NK-92 (cell line): ENCODE data around the gene NTN3.

Experiments
- DNase-seq: peaks from one replicate; lab custom pipeline; 2025; ENCODE audit not compliant: unreplicated experiment; lab: John Stamatoyannopoulos, UW

NTN3 gene

GRCh38 chr16:2512735-2513404 lies 41.8 kb downstream of the NTN3 start:
- no peak for DNase-seq

GRCh38 chr16:2513405-2514332 lies 42.6 kb downstream of the NTN3 start, which contains the start of gene ATP6V0C:
ATP6V0C (plus strand) TSS chr16:2513952; CDS start chr16:2514104, 152 bp downstream.
- peak; percentile 55 for DNase-seq

- no peak for DNase-seq
Measured at GRCh38 chr16:2514333-2515179, 43.5 kb downstream of the NTN3 start.

- DNase-seq = no peak
Measured at GRCh38 chr16:2515180-2515851, 44.2 kb downstream of the NTN3 start.

- DNase-seq = no peak
Measured at GRCh38 chr16:2516391-2517240, 45.5 kb downstream of the NTN3 start.

DNA sequence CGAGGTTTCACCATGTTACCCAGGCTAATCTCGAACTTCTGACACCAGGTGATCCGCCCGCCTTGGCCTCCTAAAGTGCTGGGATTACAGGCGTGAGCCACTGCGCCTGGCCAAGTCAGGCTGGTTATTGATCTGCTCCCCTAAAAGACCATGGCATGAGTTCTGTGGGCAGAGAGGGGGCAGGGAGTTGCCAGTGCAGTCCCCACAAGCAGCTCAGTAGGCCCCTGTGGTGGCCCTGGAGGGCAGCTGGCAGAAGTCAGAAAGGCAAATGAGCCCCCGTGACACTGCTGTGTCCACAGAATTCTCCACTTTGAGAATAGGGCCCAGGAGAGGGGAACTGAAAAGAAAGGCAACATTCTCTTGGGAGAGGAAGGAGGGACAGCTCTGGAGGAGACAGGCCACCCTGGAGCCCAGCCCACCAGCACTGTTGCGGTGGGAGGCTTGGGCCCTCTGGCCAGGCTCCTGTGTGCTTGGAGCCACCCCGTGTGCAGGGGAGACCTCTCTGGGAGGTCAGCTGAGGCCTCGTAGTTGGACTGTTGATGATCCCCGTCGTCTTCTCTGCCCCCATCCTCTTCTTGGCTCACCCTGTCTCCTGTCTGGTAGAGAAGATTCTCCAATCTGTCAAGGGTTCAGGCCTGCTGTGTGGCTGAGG lies 47.0 kb downstream of the NTN3 start:
- DNase-seq = no peak

GRCh38 chr16:2518823-2519710 lies 48.0 kb downstream of the NTN3 start:
- DNase-seq = no peak

- DNase-seq = no peak
Measured at GRCh38 chr16:2519711-2520080, 48.6 kb downstream of the NTN3 start.

DNA sequence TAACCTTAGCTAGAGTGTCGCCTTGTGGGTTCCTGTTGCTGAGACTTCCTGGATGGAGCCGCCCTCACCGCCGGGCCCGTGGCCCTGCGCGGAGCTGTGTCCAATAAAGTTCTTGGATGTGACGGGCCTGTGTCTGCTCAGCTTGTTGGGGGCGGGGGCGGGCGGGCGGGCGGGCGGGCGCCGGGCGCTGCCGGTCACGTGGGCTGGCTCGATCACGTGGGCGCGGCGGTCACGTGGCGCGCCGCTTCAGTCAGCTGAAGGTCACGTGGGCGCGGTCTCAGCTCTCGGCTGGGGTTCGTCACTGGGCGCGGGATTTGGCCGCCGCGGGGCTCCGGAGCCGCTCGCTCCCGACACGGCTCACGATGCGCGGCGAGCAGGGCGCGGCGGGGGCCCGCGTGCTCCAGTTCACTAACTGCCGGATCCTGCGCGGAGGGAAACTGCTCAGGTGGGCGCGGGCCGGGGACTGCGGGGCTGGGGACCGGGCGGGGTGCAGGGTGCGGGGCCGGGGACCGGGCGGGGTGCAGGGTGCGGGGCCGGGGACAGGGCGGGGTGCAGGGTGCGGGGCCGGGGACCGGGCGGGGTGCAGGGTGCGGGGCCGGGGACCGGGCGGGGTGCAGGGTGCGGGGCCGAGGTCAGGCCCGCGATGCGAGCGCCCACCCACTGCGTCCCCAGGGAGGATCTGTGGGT lies 49.1 kb downstream of the NTN3 start, which contains the start of gene AMDHD2:
Gene AMDHD2 (plus strand): TSS at position 275 of the 687 bp plus-strand sequence. CDS start 88 bp downstream, at position 363.
- no peak for DNase-seq

- no peak for DNase-seq
Measured at GRCh38 chr16:2520784-2521531, 49.9 kb downstream of the NTN3 start.
